ENCODE results near the gene RNF130.

The RNF130 gene

GRCh38 chr5:180079702-180080466, 8.3 kb upstream of the RNF130 start:
- H3K9me3 ChIP-seq (ENCODE audit: insufficient read depth, low read depth, low read length): peaks cover 4% of the 10 kb centered on the region
- no peak overlapping the region for H3K9ac ChIP-seq (ENCODE audit: low read depth, low read length)
- no peak overlapping the region for H3K27ac ChIP-seq (ENCODE audit: low read length)
- H3K4me3 ChIP-seq (ENCODE audit: low read length): no peak overlapping the region
- H3K36me3 ChIP-seq (ENCODE audit: insufficient read depth, low read depth, low read length): no peaks in the 10 kb centered on the region
- H3K27me3 ChIP-seq (ENCODE audit: insufficient read depth, low read length): no peaks in the 10 kb centered on the region
- peaks cover 27% of the 10 kb centered on the region for H3K4me1 ChIP-seq (ENCODE audit: insufficient read depth, low read length)

GRCh38 chr5:180078348-180078747, 6.8 kb upstream of the RNF130 start:
- H3K36me3 ChIP-seq (ENCODE audit: insufficient read depth, low read depth, low read length): no peaks in the 10 kb centered on the region
- H3K9me3 ChIP-seq (ENCODE audit: insufficient read depth, low read depth, low read length): peaks cover 4% of the 10 kb centered on the region
- H3K9ac ChIP-seq (ENCODE audit: low read depth, low read length): no peak overlapping the region
- no peak overlapping the region for H3K27ac ChIP-seq (ENCODE audit: low read length)
- peaks cover 14% of the 10 kb centered on the region for H3K27me3 ChIP-seq (ENCODE audit: insufficient read depth, low read length)
- no peak overlapping the region for H3K4me3 ChIP-seq (ENCODE audit: low read length)
- peaks cover 11% of the 10 kb centered on the region; the same call in 1 of the 2 replicates for H3K4me1 ChIP-seq (ENCODE audit: insufficient read depth, low read length)

GRCh38 chr5:180077594-180078284, 6.2 kb upstream of the RNF130 start:
- peaks cover 8% of the 10 kb centered on the region; the same call in 1 of the 2 replicates for H3K4me1 ChIP-seq (ENCODE audit: insufficient read depth, low read length)
- peaks cover 20% of the 10 kb centered on the region for H3K27me3 ChIP-seq (ENCODE audit: insufficient read depth, low read length)
- H3K9ac ChIP-seq (ENCODE audit: low read depth, low read length): no peak overlapping the region
- no peaks in the 10 kb centered on the region for H3K36me3 ChIP-seq (ENCODE audit: insufficient read depth, low read depth, low read length)
- H3K27ac ChIP-seq (ENCODE audit: low read length): no peak overlapping the region
- no peak overlapping the region for H3K4me3 ChIP-seq (ENCODE audit: low read length)
- peaks cover 7% of the 10 kb centered on the region for H3K9me3 ChIP-seq (ENCODE audit: insufficient read depth, low read depth, low read length)

- Histone ChIP-seq H3K27ac (ENCODE audit: low read length) (no peak overlapping the region), H3K4me1 (ENCODE audit: insufficient read depth, low read length) (no peaks in the 10 kb centered on the region), H3K36me3 (ENCODE audit: insufficient read depth, low read depth, low read length) (no peaks in the 10 kb centered on the region), H3K9me3 (ENCODE audit: insufficient read depth, low read depth, low read length) (peaks cover 12% of the 10 kb centered on the region), H3K27me3 (ENCODE audit: insufficient read depth, low read length) (peaks cover 32% of the 10 kb centered on the region), H3K9ac (ENCODE audit: low read depth, low read length) (no peak overlapping the region), H3K4me3 (ENCODE audit: low read length) (no peak overlapping the region)
Observed at GRCh38 chr5:180075703-180076102, 4.1 kb upstream of the RNF130 start.

GRCh38 chr5:180074462-180074861, 2.9 kb upstream of the RNF130 start:
- Histone ChIP-seq H3K9me3 (ENCODE audit: insufficient read depth, low read depth, low read length) (peaks cover 9% of the 10 kb centered on the region), H3K36me3 (ENCODE audit: insufficient read depth, low read depth, low read length) (no peaks in the 10 kb centered on the region), H3K27me3 (ENCODE audit: insufficient read depth, low read length) (peaks cover 42% of the 10 kb centered on the region), H3K9ac (ENCODE audit: low read depth, low read length) (no peak overlapping the region), H3K4me1 (ENCODE audit: insufficient read depth, low read length) (peaks cover 9% of the 10 kb centered on the region), H3K4me3 (ENCODE audit: low read length) (no peak overlapping the region), H3K27ac (ENCODE audit: low read length) (no peak overlapping the region)

GRCh38 chr5:180072556-180072955, 997 bp upstream of the RNF130 start:
- Histone ChIP-seq H3K27ac (ENCODE audit: low read length) (no peak overlapping the region), H3K27me3 (ENCODE audit: insufficient read depth, low read length) (peaks cover 45% of the 10 kb centered on the region), H3K36me3 (ENCODE audit: insufficient read depth, low read depth, low read length) (no peaks in the 10 kb centered on the region), H3K9me3 (ENCODE audit: insufficient read depth, low read depth, low read length) (peaks cover 9% of the 10 kb centered on the region), H3K9ac (ENCODE audit: low read depth, low read length) (no peak overlapping the region), H3K4me1 (ENCODE audit: insufficient read depth, low read length) (peaks cover 27% of the 10 kb centered on the region), H3K4me3 (ENCODE audit: low read length) (no peak overlapping the region)

- peaks cover 45% of the 10 kb centered on the region for H3K27me3 ChIP-seq (ENCODE audit: insufficient read depth, low read length)
- H3K4me1 ChIP-seq (ENCODE audit: insufficient read depth, low read length): peaks cover 30% of the 10 kb centered on the region
- H3K36me3 ChIP-seq (ENCODE audit: insufficient read depth, low read depth, low read length): no peaks in the 10 kb centered on the region
- H3K9ac ChIP-seq (ENCODE audit: low read depth, low read length): no peak overlapping the region
- peaks cover 9% of the 10 kb centered on the region for H3K9me3 ChIP-seq (ENCODE audit: insufficient read depth, low read depth, low read length)
- no peak overlapping the region for H3K27ac ChIP-seq (ENCODE audit: low read length)
- no peak overlapping the region; the same call in 1 of the 2 replicates for H3K4me3 ChIP-seq (ENCODE audit: low read length)
Observed at GRCh38 chr5:180072256-180072548, 643 bp upstream of the RNF130 start.

GRCh38 chr5:180070756-180071530, 616 bp downstream of the RNF130 start:
- Histone ChIP-seq H3K4me1 (ENCODE audit: insufficient read depth, low read length) (peaks cover 31% of the 10 kb centered on the region), H3K27ac (ENCODE audit: low read length) (no peak overlapping the region), H3K27me3 (ENCODE audit: insufficient read depth, low read length) (peaks cover 45% of the 10 kb centered on the region), H3K36me3 (ENCODE audit: insufficient read depth, low read depth, low read length) (no peaks in the 10 kb centered on the region), H3K4me3 (ENCODE audit: low read length) (peak overlapping the region; percentile 86), H3K9me3 (ENCODE audit: insufficient read depth, low read depth, low read length) (peaks cover 9% of the 10 kb centered on the region), H3K9ac (ENCODE audit: low read depth, low read length) (peak overlapping the region; percentile 83)

- peaks cover 9% of the 10 kb centered on the region for H3K9me3 ChIP-seq (ENCODE audit: insufficient read depth, low read depth, low read length)
- H3K4me1 ChIP-seq (ENCODE audit: insufficient read depth, low read length): peaks cover 32% of the 10 kb centered on the region
- H3K9ac ChIP-seq (ENCODE audit: low read depth, low read length): peak overlapping the region; percentile 83; the same call in 1 of the 2 replicates
- H3K4me3 ChIP-seq (ENCODE audit: low read length): peak overlapping the region; percentile 86
- H3K27ac ChIP-seq (ENCODE audit: low read length): no peak overlapping the region
- H3K36me3 ChIP-seq (ENCODE audit: insufficient read depth, low read depth, low read length): no peaks in the 10 kb centered on the region
- peaks cover 45% of the 10 kb centered on the region for H3K27me3 ChIP-seq (ENCODE audit: insufficient read depth, low read length)
Observed at GRCh38 chr5:180069589-180070247, 1.8 kb downstream of the RNF130 start.

GRCh38 chr5:180068519-180069090, 3.0 kb downstream of the RNF130 start:
- Histone ChIP-seq H3K4me1 (ENCODE audit: insufficient read depth, low read length) (peaks cover 35% of the 10 kb centered on the region), H3K9ac (ENCODE audit: low read depth, low read length) (peak overlapping the region; percentile 52; the same call in 1 of the 2 replicates), H3K36me3 (ENCODE audit: insufficient read depth, low read depth, low read length) (no peaks in the 10 kb centered on the region), H3K4me3 (ENCODE audit: low read length) (peak overlapping the region; percentile 86), H3K27me3 (ENCODE audit: insufficient read depth, low read length) (peaks cover 33% of the 10 kb centered on the region), H3K27ac (ENCODE audit: low read length) (no peak overlapping the region), H3K9me3 (ENCODE audit: insufficient read depth, low read depth, low read length) (peaks cover 9% of the 10 kb centered on the region)

- Histone ChIP-seq H3K36me3 (ENCODE audit: insufficient read depth, low read depth, low read length) (no peaks in the 10 kb centered on the region), H3K9ac (ENCODE audit: low read depth, low read length) (peak overlapping the region; percentile 52; the same call in 1 of the 2 replicates), H3K27ac (ENCODE audit: low read length) (no peak overlapping the region), H3K27me3 (ENCODE audit: insufficient read depth, low read length) (peaks cover 27% of the 10 kb centered on the region), H3K9me3 (ENCODE audit: insufficient read depth, low read depth, low read length) (peaks cover 9% of the 10 kb centered on the region), H3K4me1 (ENCODE audit: insufficient read depth, low read length) (peaks cover 35% of the 10 kb centered on the region), H3K4me3 (ENCODE audit: low read length) (peak overlapping the region; percentile 86)
Observed at GRCh38 chr5:180067986-180068385, 3.6 kb downstream of the RNF130 start.

All from iPS-20b (cell line).